Keratinocyte (primary cell): Measurements from ENCODE around the gene CTDSP1. TPM values are rescaled to one million over a fixed set of nuclear protein-coding genes. Genes with fewer than 3 reads are reported as not detected.

Experiments
- DNase-seq: peaks from one replicate; pipeline ENCODE4 v3.0.0-alpha.2; 2011; ENCODE audit warnings: low read depth, missing footprints, low spot score
- FAIRE-seq: peaks from 2 replicates; lab custom pipeline; 2011; peaks lifted over from hg19 to GRCh38; lab: Jason Lieb, UNC
- H2AFZ ChIP-seq: 2 replicates; pipeline ENCODE4 v1.6.0; 2012; ENCODE audit warnings: low read length, control low read depth, inconsistent platforms; ENCODE audit not compliant: control insufficient read depth
- H3K27ac ChIP-seq: 2 replicates; pipeline ENCODE4 v1.5.1; 2011; ENCODE audit warnings: low read length; ENCODE audit not compliant: control insufficient read depth, insufficient read depth
- H3K27me3 ChIP-seq: 3 replicates; pipeline ENCODE4 v1.6.0; 2011; ENCODE audit warnings: low read length; ENCODE audit not compliant: control insufficient read depth, insufficient read depth; ENCODE audit errors: extremely low read depth
- H3K36me3 ChIP-seq, 2 experiments: 2 replicates in 1 of 2; 3 replicates in 1 of 2; pipeline ENCODE4 v1.5.1; 2011; ENCODE audit warnings: low read length in 2 of 2, mild to moderate bottlenecking in 1 of 2; ENCODE audit not compliant: control insufficient read depth in 2 of 2, insufficient read depth in 2 of 2; ENCODE audit errors: extremely low read depth in 1 of 2
- H3K4me1 ChIP-seq: 3 replicates; pipeline ENCODE4 v1.5.1; 2011; ENCODE audit warnings: low read length; ENCODE audit not compliant: control insufficient read depth, insufficient read depth; ENCODE audit errors: extremely low read depth
- H3K4me2 ChIP-seq: 3 replicates; pipeline ENCODE4 v1.6.0; 2011; ENCODE audit warnings: low read depth, low read length; ENCODE audit not compliant: control insufficient read depth, insufficient read depth; ENCODE audit errors: extremely low read depth
- H3K4me3 ChIP-seq, 3 experiments: fragments of 200-600 bp in 1 of 3; sonication (generic) in 1 of 3; 2 replicates in 2 of 3; 3 replicates in 1 of 3; pipeline ENCODE4 v1.5.1; 2011 to 2016; ENCODE audit warnings: low read length in 3 of 3, mild to moderate bottlenecking in 3 of 3, control low read depth in 2 of 3, inconsistent platforms in 1 of 3, low read depth in 1 of 3, mixed read lengths in 1 of 3, mixed run types in 1 of 3, moderate library complexity in 1 of 3; ENCODE audit not compliant: control insufficient read depth in 2 of 3, insufficient read depth in 2 of 3; ENCODE audit errors: extremely low read depth in 1 of 3
- H3K79me2 ChIP-seq: 2 replicates; pipeline ENCODE4 v1.6.0; 2012; ENCODE audit warnings: low read length; ENCODE audit not compliant: control insufficient read depth, insufficient read depth
- H3K9ac ChIP-seq: 3 replicates; pipeline ENCODE4 v1.6.0; 2011; ENCODE audit warnings: low read length; ENCODE audit not compliant: control insufficient read depth, insufficient read depth; ENCODE audit errors: extremely low read depth
- H3K9me1 ChIP-seq: 3 replicates; pipeline ENCODE4 v1.6.0; 2011; ENCODE audit warnings: low read length; ENCODE audit not compliant: control insufficient read depth, insufficient read depth; ENCODE audit errors: extremely low read depth
- H3K9me3 ChIP-seq: 2 replicates; pipeline ENCODE4 v1.5.1; 2012; ENCODE audit warnings: low read depth, low read length; ENCODE audit not compliant: control insufficient read depth
- H4K20me1 ChIP-seq: 3 replicates; pipeline ENCODE4 v1.6.0; 2011; ENCODE audit warnings: low read length; ENCODE audit not compliant: control insufficient read depth, insufficient read depth; ENCODE audit errors: extremely low read depth
- CTCF ChIP-seq, 3 experiments: IDR thresholded peaks in 1 of 3; conservative IDR thresholded peaks in 1 of 3; optimal IDR thresholded peaks in 1 of 3; 2 replicates in 2 of 3; 3 replicates in 1 of 3; pipeline versions ENCODE3 to v1.5.1; 2011; ENCODE audit warnings: low read length in 3 of 3, mild to moderate bottlenecking in 3 of 3, moderate library complexity in 2 of 3, control low read depth in 1 of 3, inconsistent platforms in 1 of 3; ENCODE audit not compliant: insufficient read depth in 2 of 3; ENCODE audit errors: extremely low read depth in 1 of 3
- EZH2 ChIP-seq: IDR thresholded peaks from one replicate; pipeline ENCODE4 v1.6.1; 2012; ENCODE audit warnings: inconsistent platforms, mild to moderate bottlenecking, low read length, moderate library complexity
- dilution Hi-C: fragments of 300-500 bp; cut with MboI; formaldehyde crosslinking; loops from one replicate; pipeline ENCODE4 v1.7.0; 2020; ENCODE audit warnings: low sequenced_read_pairs; ENCODE audit not compliant: extremely low pct_ligation_motif_present
- polyA plus RNA-seq, 5 experiments: library from polyadenylated mRNA; depleted of rRNA in 3 of 5; stranded (reverse) in 3 of 5; stranded (forward) in 1 of 5; unstranded in 1 of 5; fragments of >200 nt; gene quantifications; 1 replicate in 1 of 5; 2 replicates in 3 of 5; 3 replicates in 1 of 5; pipeline versions ENCODE4 v1.2.1 to v1.2.3, GENCODE V29; 2011 to 2012; ENCODE audit warnings: missing spikeins in 2 of 5, low read depth in 1 of 5, low replicate concordance in 1 of 5

Gene CTDSP1
- polyA plus RNA-seq, 1 donor (not counting 4 experiments of a cell fraction or from before 2014, with no cell fraction given): 38.7 TPM

- Histone ChIP-seq H3K79me2 (no peaks in the 10 kb centered on the region), H3K9me3 (no peaks in the 10 kb centered on the region), H3K4me1 (peaks cover 4% of the 10 kb centered on the region), H4K20me1 (no peaks in the 10 kb centered on the region), H2AFZ (peak overlapping the region; percentile 85), H3K36me3 (no peaks in the 10 kb centered on the region), H3K4me3 (peak overlapping the region; percentile 41 to 66 (median 54)), H3K9ac (peak overlapping the region; percentile 60), H3K9me1 (no peaks in the 10 kb centered on the region), H3K27me3 (no peaks in the 10 kb centered on the region), H3K27ac (no peak overlapping the region), H3K4me2 (peak overlapping the region; percentile 77)
- TF ChIP-seq EZH2 (no peak), CTCF (optimal IDR thresholded peaks at IDR 0.05 in 1 of 3, IDR thresholded peaks at IDR 0.05 in 1 of 3, conservative IDR thresholded peaks at IDR 0.05 in 1 of 3; ENCODE audit: extremely low read depth in 1 of 3, insufficient read depth in 2 of 3, low read length in 3 of 3) (no peak)
- dilution Hi-C loops: no loop called here
- no peak for DNase-seq
- FAIRE-seq: peak; percentile 78
Observed at GRCh38 chr2:218368150-218368528, 31.5 kb upstream of the CTDSP1 start.

GRCh38 chr2:218368621-218369153 is 31.0 kb upstream of the CTDSP1 start:
- Histone ChIP-seq H3K27ac (no peak overlapping the region), H4K20me1 (no peaks in the 10 kb centered on the region), H2AFZ (no peak overlapping the region), H3K4me3 (no peak overlapping the region), H3K36me3 (no peaks in the 10 kb centered on the region), H3K9me1 (no peaks in the 10 kb centered on the region), H3K9ac (no peak overlapping the region), H3K79me2 (no peaks in the 10 kb centered on the region), H3K4me1 (peaks cover 4% of the 10 kb centered on the region), H3K4me2 (no peak overlapping the region), H3K27me3 (no peaks in the 10 kb centered on the region), H3K9me3 (no peaks in the 10 kb centered on the region)
- FAIRE-seq (no peak), DNase-seq (no peak)
- dilution Hi-C loops: no loop called here
- TF ChIP-seq CTCF (optimal IDR thresholded peaks at IDR 0.05 in 1 of 3, IDR thresholded peaks at IDR 0.05 in 1 of 3, conservative IDR thresholded peaks at IDR 0.05 in 1 of 3; ENCODE audit: extremely low read depth in 1 of 3, insufficient read depth in 2 of 3, low read length in 3 of 3) (no peak), EZH2 (no peak)
